SK-N-SH treated with all-trans-retinoic acid at 6 μM for 48 hours (cell line): ENCODE data around the gene ZDHHC19.

Experiments
- ARNTL ChIP-seq: fragments of 450-650 bp; formaldehyde crosslinking; IDR thresholded peaks from 2 replicates; pipeline ENCODE4 v1.5.0; 2020; ENCODE audit warnings: low read depth, mild to moderate bottlenecking, moderate library complexity, borderline replicate concordance
- CSDC2 ChIP-seq: fragments of 250-450 bp; sonication (Bioruptor Pico); IDR thresholded peaks from 2 replicates; pipeline ENCODE4 v1.5.0; 2020; ENCODE audit warnings: mild to moderate bottlenecking, moderate library complexity
- ESRRG ChIP-seq: fragments of 250-450 bp; sonication (Bioruptor Pico); IDR thresholded peaks from 2 replicates; pipeline ENCODE4 v1.6.1; 2021; ENCODE audit warnings: mild to moderate bottlenecking
- OSR1 ChIP-seq: fragments of 250-450 bp; sonication (Bioruptor Pico); IDR thresholded peaks from 2 replicates; pipeline ENCODE4 v1.8.0; 2022; ENCODE audit warnings: moderate library complexity, mild to moderate bottlenecking, inconsistent platforms
- PATZ1 ChIP-seq: fragments of 250-450 bp; sonication (Bioruptor Pico); IDR thresholded peaks from 2 replicates; pipeline ENCODE4 v1.8.0; 2020; ENCODE audit warnings: mild to moderate bottlenecking, moderate library complexity, borderline replicate concordance
- RARB ChIP-seq: fragments of 250-450 bp; sonication (Bioruptor Pico); IDR thresholded peaks from 2 replicates; pipeline ENCODE4 v1.8.0; 2021; ENCODE audit warnings: mild to moderate bottlenecking, moderate library complexity
- ZFP3 ChIP-seq: fragments of 250-450 bp; sonication (Bioruptor Pico); IDR thresholded peaks from 2 replicates; pipeline ENCODE4 v1.5.0; 2020; ENCODE audit warnings: mild to moderate bottlenecking, moderate library complexity

- TF ChIP-seq OSR1 (CRISPR knock-in tag) (no peak), ARNTL (CRISPR knock-in tag) (no peak), PATZ1 (no peak), ZFP3 (no peak), RARB (CRISPR knock-in tag) (no peak), ESRRG (CRISPR knock-in tag) (no peak), CSDC2 (no peak)
Measured at GRCh38 chr3:196178993-196179379, 32.2 kb downstream of the ZDHHC19 start.
